Endometrial microvascular endothelial cells (primary cell): ENCODE data around the gene MSL1. TPM values are rescaled to one million over a fixed set of nuclear protein-coding genes. Genes with fewer than 3 reads are reported as not detected.

Source experiments
- total RNA-seq: library from RNA; depleted of rRNA; stranded (reverse); fragments of >200 nt; gene quantifications from one replicate; pipeline ENCODE4 v1.2.3, GENCODE V29; 2015; ENCODE audit errors: inconsistent ontology term

MSL1 gene
- total RNA-seq, 1 donor from 2014 or later, result 78.9 TPM

Other genes with a start within 250 kb of the MSL1 start
- gene GSDMB, start 203.3 kb upstream of the MSL1 start, total RNA-seq, result 0.19 TPM
- gene ORMDL3, start 194.4 kb upstream of the MSL1 start, total RNA-seq, result 13.8 TPM
- gene LRRC3C, start 194.2 kb upstream of the MSL1 start, total RNA-seq, result not detected
- gene GSDMA, start 159.0 kb upstream of the MSL1 start, total RNA-seq, result not detected
- 212 TPM for gene PSMD3, start 141.2 kb upstream of the MSL1 start, total RNA-seq
- 25.4 TPM for gene CSF3, start 106.5 kb upstream of the MSL1 start, total RNA-seq
- gene MED24, start 67.6 kb upstream of the MSL1 start, total RNA-seq, result 135 TPM
- 17.8 TPM for gene THRA, start 59.0 kb upstream of the MSL1 start, total RNA-seq
- 2.2 TPM for gene NR1D1, start 21.4 kb upstream of the MSL1 start, total RNA-seq
- 48.9 TPM for gene CASC3, start 18.6 kb downstream of the MSL1 start, total RNA-seq
- 2.6 TPM for gene RAPGEFL1, start 55.5 kb downstream of the MSL1 start, total RNA-seq
- 7.3 TPM for gene WIPF2, start 97.3 kb downstream of the MSL1 start, total RNA-seq
- 40.8 TPM for gene CDC6, start 165.9 kb downstream of the MSL1 start, total RNA-seq
- gene RARA, start 187.2 kb downstream of the MSL1 start, total RNA-seq, result 32.1 TPM
- not detected for gene GJD3, start 242.8 kb downstream of the MSL1 start, total RNA-seq